ENCODE results near the gene STRN.

STRN gene

GRCh38 chr2:36818542-36818941 is 147.8 kb downstream of the STRN start:
- POLR2A ChIA-PET = no interaction called here
- no peak for DNase-seq (ENCODE audit: extremely low spot score)
- TF ChIP-seq FOXA1 (IDR thresholded peaks at IDR 0.05) (no peak), SUZ12 (IDR thresholded peaks at IDR 0.05) (no peak), BHLHE40 (IDR thresholded peaks at IDR 0.05; ENCODE audit: borderline replicate concordance) (no peak), ARNT (IDR thresholded peaks at IDR 0.05) (no peak), SP1 (IDR thresholded peaks at IDR 0.05) (no peak), LEF1 (IDR thresholded peaks at IDR 0.05; ENCODE audit: borderline replicate concordance) (no peak), TARDBP (IDR thresholded peaks at IDR 0.05) (no peak), ZNF384 (IDR thresholded peaks at IDR 0.05) (no peak), FOXK2 (IDR thresholded peaks at IDR 0.05) (no peak), HDGF (IDR thresholded peaks at IDR 0.05; ENCODE audit: borderline replicate concordance) (no peak)
- CTCF ChIA-PET = no interaction called here

DNA sequence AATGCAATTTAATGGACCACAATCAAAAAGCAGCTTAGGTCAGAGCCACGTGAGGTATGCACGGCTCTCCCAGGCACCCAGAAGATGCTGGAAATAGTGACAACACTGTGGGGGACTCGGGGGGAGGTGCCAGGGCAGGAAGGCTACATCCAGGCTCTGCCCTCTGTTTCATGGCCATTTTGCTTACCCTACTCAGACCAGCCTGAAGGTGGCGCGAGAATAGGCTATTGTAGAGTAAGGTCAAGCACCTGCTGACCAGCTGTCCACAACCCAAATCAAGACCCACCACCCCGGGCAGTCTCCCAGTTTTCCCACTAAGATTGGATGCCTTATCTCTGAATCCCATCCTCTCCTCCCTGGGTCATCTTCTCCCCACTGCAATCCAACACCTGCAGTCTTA is 154.1 kb downstream of the STRN start:
- ChIA-PET POLR2A (no interaction called here), CTCF (no interaction called here)
- DNase-seq (ENCODE audit: extremely low spot score) = peak; percentile 23
- TF ChIP-seq BHLHE40 (IDR thresholded peaks at IDR 0.05; ENCODE audit: borderline replicate concordance) (no peak), ARNT (IDR thresholded peaks at IDR 0.05) (no peak), SUZ12 (IDR thresholded peaks at IDR 0.05) (no peak), ZNF384 (IDR thresholded peaks at IDR 0.05) (no peak), ELF4 (IDR thresholded peaks at IDR 0.05) (no peak), NFRKB (IDR thresholded peaks at IDR 0.05) (no peak), FOXA1 (IDR thresholded peaks at IDR 0.05) (no peak), CTBP1 (IDR thresholded peaks at IDR 0.05; ENCODE audit: borderline replicate concordance) (no peak), FOXM1 (IDR thresholded peaks at IDR 0.05; ENCODE audit: borderline replicate concordance) (no peak), L3MBTL2 (conservative IDR thresholded peaks at IDR 0.05) (no peak), TARDBP (IDR thresholded peaks at IDR 0.05) (no peak), HDGF (IDR thresholded peaks at IDR 0.05; ENCODE audit: borderline replicate concordance) (no peak), LEF1 (IDR thresholded peaks at IDR 0.05; ENCODE audit: borderline replicate concordance) (no peak), SP1 (IDR thresholded peaks at IDR 0.05) (no peak), FOXK2 (IDR thresholded peaks at IDR 0.05) (no peak)
- TF ChIP-seq, protein P1, sequence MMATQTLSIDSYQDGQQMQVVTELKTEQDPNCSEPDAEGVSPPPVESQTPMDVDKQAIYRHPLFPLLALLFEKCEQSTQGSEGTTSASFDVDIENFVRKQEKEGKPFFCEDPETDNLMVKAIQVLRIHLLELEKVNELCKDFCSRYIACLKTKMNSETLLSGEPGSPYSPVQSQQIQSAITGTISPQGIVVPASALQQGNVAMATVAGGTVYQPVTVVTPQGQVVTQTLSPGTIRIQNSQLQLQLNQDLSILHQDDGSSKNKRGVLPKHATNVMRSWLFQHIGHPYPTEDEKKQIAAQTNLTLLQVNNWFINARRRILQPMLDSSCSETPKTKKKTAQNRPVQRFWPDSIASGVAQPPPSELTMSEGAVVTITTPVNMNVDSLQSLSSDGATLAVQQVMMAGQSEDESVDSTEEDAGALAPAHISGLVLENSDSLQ (IDR thresholded peaks at IDR 0.05) = no peak

- POLR2A ChIA-PET = no interaction called here
These were observed 155.3 kb downstream of the STRN start for GRCh38 chr2:36811071-36811470.

DNA sequence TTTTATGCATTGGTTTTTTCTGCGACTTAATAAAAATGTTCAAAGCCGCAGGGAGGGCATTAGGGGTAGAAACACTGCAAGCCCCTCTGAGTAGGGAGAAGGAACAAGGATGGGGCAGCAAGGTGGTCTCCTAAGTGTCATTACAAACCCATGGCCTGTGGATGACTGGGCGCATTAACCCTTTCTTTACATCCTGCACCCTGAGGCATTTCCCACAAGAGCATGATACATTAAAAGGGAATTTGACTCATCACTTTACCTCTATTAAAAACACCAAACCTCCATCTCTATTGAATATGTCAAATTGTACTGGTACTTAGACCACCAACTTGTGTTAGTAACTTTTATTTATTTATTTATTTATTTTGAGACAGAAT is 157.3 kb downstream of the STRN start:
- CTCF ChIA-PET = no interaction called here
- POLR2A ChIA-PET = no interaction called here
- no peak for TF ChIP-seq FOXM1 (IDR thresholded peaks at IDR 0.05; ENCODE audit: borderline replicate concordance)
- TF ChIP-seq CTBP1 (IDR thresholded peaks at IDR 0.05; ENCODE audit: borderline replicate concordance) = no peak
- TF ChIP-seq, protein P1 (IDR thresholded peaks at IDR 0.05) = no peak
- DNase-seq (ENCODE audit: extremely low spot score) = no peak

More at GRCh38 chr2:36811071-36811470, 155.3 kb downstream of the STRN start:
- no peak for DNase-seq (ENCODE audit: extremely low spot score)
- TF ChIP-seq FOXA1 (IDR thresholded peaks at IDR 0.05) (no peak), ZNF384 (IDR thresholded peaks at IDR 0.05) (no peak), CTBP1 (IDR thresholded peaks at IDR 0.05; ENCODE audit: borderline replicate concordance) (no peak), NFRKB (IDR thresholded peaks at IDR 0.05) (no peak), TARDBP (IDR thresholded peaks at IDR 0.05) (no peak), SUZ12 (IDR thresholded peaks at IDR 0.05) (no peak), SP1 (IDR thresholded peaks at IDR 0.05) (no peak), ARNT (IDR thresholded peaks at IDR 0.05) (no peak), LEF1 (IDR thresholded peaks at IDR 0.05; ENCODE audit: borderline replicate concordance) (no peak), ELF4 (IDR thresholded peaks at IDR 0.05) (no peak)
- TF ChIP-seq, protein P1 (IDR thresholded peaks at IDR 0.05) = no peak
- CTCF ChIA-PET = interaction anchor here (0.7 kb wide), 1 partner anchor 147 kb away, joined by 3 read pairs; no protein-coding TSS in a partner anchor

DNA sequence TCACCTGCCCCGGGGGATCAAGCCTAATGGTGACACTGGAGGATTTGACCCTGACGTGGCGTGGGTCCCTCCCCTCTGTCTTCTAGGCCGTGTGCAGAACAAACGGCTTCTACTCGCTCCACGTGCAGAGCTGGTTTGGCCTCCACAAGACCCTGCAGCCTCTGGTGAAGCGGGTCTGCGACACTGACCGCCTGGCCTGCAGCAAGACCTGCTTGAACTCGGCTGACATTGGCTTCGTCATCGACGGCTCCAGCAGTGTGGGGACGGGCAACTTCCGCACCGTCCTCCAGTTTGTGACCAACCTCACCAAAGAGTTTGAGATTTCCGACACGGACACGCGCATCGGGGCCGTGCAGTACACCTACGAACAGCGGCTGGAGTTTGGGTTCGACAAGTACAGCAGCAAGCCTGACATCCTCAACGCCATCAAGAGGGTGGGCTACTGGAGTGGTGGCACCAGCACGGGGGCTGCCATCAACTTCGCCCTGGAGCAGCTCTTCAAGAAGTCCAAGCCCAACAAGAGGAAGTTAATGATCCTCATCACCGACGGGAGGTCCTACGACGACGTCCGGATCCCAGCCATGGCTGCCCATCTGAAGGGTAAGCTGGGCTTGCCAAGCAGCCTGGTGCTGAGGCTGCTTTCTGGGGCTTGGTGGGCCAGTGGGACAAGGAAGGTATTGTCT is 157.8 kb downstream of the STRN start:
- TF ChIP-seq FOXA1 (IDR thresholded peaks at IDR 0.05) = no peak
- no peak for TF ChIP-seq ELF4 (IDR thresholded peaks at IDR 0.05)
- TF ChIP-seq FOXM1 (IDR thresholded peaks at IDR 0.05; ENCODE audit: borderline replicate concordance) = no peak
- no peak for TF ChIP-seq ARNT (IDR thresholded peaks at IDR 0.05)
- no peak for TF ChIP-seq BHLHE40 (IDR thresholded peaks at IDR 0.05; ENCODE audit: borderline replicate concordance)
- no peak for DNase-seq (ENCODE audit: extremely low spot score)
- ChIA-PET CTCF (no interaction called here), POLR2A (no interaction called here)

GRCh38 chr2:36807223-36807886 is 159.0 kb downstream of the STRN start:
- TF ChIP-seq SUZ12 (IDR thresholded peaks at IDR 0.05) = no peak
- no peak for TF ChIP-seq ELF4 (IDR thresholded peaks at IDR 0.05)
- no peak for TF ChIP-seq CTBP1 (IDR thresholded peaks at IDR 0.05; ENCODE audit: borderline replicate concordance)
- TF ChIP-seq NFRKB (IDR thresholded peaks at IDR 0.05) = no peak
- no peak for TF ChIP-seq FOXK2 (IDR thresholded peaks at IDR 0.05)
- no peak for TF ChIP-seq HDGF (IDR thresholded peaks at IDR 0.05; ENCODE audit: borderline replicate concordance)
- TF ChIP-seq LEF1 (IDR thresholded peaks at IDR 0.05; ENCODE audit: borderline replicate concordance) = no peak
- DNase-seq (ENCODE audit: extremely low spot score) = no peak
- CTCF ChIA-PET = interaction anchor here (1.0 to 1.1 kb wide), 2 partner anchors 13 to 22 kb away, joined by 3 to 4 read pairs; no protein-coding TSS in a partner anchor
- POLR2A ChIA-PET = no interaction called here
